Cortex of kidney (tissue), 1 donor: Measurements from ENCODE around the gene DUOX1.
"Not testable (repeated sequence)": the region's sequence is repeated elsewhere in the genome, so short reads cannot be mapped to it uniquely, and the experiment has no call there.

ENCODE experiments used
- DNase-seq: peaks from one replicate; lab custom pipeline; 2025; lab: John Stamatoyannopoulos, UW

The DUOX1 gene

GRCh38 chr15:45121706-45122417 is 7.9 kb upstream of the DUOX1 start:
- DNase-seq: no peak

- DNase-seq: no peak
Observed at GRCh38 chr15:45122719-45123118, 7.1 kb upstream of the DUOX1 start.

- DNase-seq: no peak
Observed at GRCh38 chr15:45123397-45123796, 6.4 kb upstream of the DUOX1 start.

- DNase-seq: no peak
Observed at GRCh38 chr15:45126535-45127158, 3.1 kb upstream of the DUOX1 start.

GRCh38 chr15:45128971-45129639 is 689 bp upstream of the DUOX1 start:
- DNase-seq: no peak

- no peak for DNase-seq
Observed at GRCh38 chr15:45130291-45131000, 652 bp downstream of the DUOX1 start.

GRCh38 chr15:45131510-45131909 is 1.7 kb downstream of the DUOX1 start:
- DNase-seq: no peak

GRCh38 chr15:45132844-45133560 is 3.2 kb downstream of the DUOX1 start:
- DNase-seq: no peak

- no peak for DNase-seq
Observed at GRCh38 chr15:45133561-45133920, 3.7 kb downstream of the DUOX1 start.

- no peak for DNase-seq
Observed at GRCh38 chr15:45134046-45134445, 4.3 kb downstream of the DUOX1 start.

GRCh38 chr15:45134682-45135604 is 5.1 kb downstream of the DUOX1 start:
- no peak for DNase-seq

GRCh38 chr15:45135705-45136377 is 6.0 kb downstream of the DUOX1 start:
- not testable (repeated sequence) for DNase-seq

GRCh38 chr15:45136378-45136764 is 6.6 kb downstream of the DUOX1 start:
- no peak for DNase-seq

- no peak for DNase-seq
Observed at GRCh38 chr15:45137703-45138102, 7.9 kb downstream of the DUOX1 start.

GRCh38 chr15:45138814-45139765 is 9.3 kb downstream of the DUOX1 start:
- no peak for DNase-seq

GRCh38 chr15:45139770-45140169 is 10.0 kb downstream of the DUOX1 start:
- no peak for DNase-seq

GRCh38 chr15:45140557-45141250 is 10.9 kb downstream of the DUOX1 start:
- no peak for DNase-seq

- DNase-seq: no peak
Observed at GRCh38 chr15:45141386-45141785, 11.6 kb downstream of the DUOX1 start.

- no peak for DNase-seq
Observed at GRCh38 chr15:45143056-45143455, 13.3 kb downstream of the DUOX1 start.
